Stimulated activated CD8-positive, alpha-beta memory T cell treated with anti-CD3 and anti-CD28 coated beads, Interleukin-2, amount 100 ng/mL, for 1 hour (primary cell): Measurements from ENCODE around the gene CNTD1.

ENCODE experiments used
- DNase-seq, 2 donors: peaks; one replicate each; pipeline ENCODE4 v3.0.0-alpha.2; 2020; ENCODE audit warnings: low read depth in 2 of 2

Gene CNTD1

DNA sequence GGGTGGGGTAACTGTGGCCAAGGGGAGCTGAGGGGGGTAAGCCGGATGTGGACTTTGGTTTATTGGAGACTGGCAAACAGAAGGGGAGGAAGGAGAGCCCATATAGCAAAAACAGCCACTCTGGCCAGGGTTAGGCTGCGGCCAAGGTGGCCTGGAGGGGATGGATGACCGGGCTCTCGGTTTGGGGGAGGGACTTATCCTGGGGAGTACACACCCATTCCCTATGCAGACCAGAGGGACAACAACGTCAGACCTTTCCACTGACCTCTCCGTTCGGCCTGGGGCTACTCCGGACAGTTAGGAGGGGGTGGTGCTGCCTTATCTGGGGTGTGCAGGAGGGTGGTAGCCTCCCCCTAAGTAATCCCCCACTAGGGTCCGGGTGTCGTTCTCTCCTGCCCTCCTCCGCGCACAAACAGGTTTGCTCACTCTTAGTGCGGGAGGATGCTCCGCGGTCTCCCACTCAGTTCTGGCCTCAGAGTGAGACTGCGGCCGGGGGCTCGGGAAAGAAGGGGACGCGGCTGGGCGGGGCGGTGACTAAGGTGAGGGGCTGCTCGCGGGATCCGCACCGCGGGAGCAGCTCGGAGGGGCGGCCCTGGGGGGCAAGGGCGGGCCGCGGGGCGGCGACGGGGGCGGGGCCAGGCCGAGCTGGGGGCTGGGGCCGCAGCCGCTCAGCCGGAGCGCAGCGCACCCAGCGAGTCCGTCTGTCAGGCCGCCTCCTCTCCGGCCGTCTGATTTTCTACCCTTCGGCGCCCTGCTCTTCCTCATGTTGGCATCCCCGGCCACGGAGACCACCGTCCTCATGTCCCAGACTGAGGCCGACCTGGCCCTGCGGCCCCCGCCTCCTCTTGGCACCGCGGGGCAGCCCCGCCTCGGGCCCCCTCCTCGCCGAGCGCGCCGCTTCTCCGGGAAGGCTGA is 18.5 kb upstream of the CNTD1 start, which contains the start of gene WNK4:
WNK4 (plus strand) TSS at position 675 of the 915 bp plus-strand sequence; CDS start at position 764, 89 bp downstream.
- DNase-seq = no peak

GRCh38 chr17:42780851-42781638 is 17.6 kb upstream of the CNTD1 start:
- no peak for DNase-seq

DNA sequence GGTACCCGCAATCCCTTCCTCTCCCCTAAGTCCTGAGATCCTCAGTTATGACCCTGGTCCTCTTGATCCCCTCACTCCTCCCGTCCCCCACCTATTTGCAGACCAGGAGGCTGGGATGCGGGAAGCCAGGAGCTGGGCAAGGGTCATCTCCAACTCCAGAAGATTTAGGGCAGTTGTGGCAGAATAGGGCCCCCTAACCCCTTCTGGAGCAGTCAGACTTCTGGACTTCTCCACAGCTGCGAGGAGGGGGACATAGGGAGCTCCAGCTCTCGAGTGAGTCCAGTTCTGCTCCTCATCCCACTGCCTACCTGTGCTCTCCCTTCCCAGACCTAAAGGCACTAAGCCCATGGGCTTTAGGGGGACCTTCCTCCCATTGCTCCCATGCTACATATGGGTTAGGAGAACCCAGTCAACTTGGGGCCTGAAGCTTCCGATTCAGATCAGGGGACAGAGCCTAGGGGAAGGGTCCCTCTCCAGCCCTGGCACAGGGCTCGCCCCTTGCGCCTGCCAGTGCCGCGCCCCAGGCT is 17.0 kb upstream of the CNTD1 start:
- no peak for DNase-seq

GRCh38 chr17:42782166-42783061 is 16.2 kb upstream of the CNTD1 start:
- DNase-seq = no peak

GRCh38 chr17:42783062-42783790 is 15.4 kb upstream of the CNTD1 start:
- DNase-seq = no peak

DNA sequence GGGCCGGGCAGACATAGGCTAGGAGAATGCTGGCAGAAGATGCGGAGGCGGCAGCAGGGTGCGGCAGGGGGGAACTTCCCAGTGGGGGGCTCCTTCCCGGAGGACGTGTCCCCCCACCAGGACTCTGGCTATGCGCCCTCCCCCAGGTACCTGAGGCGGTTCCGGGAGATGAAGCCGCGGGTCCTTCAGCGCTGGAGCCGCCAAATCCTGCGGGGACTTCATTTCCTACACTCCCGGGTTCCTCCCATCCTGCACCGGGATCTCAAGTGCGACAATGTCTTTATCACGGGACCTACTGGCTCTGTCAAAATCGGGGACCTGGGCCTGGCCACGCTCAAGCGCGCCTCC is 14.9 kb upstream of the CNTD1 start:
- no peak for DNase-seq

GRCh38 chr17:42784409-42784808 is 14.3 kb upstream of the CNTD1 start:
- no peak for DNase-seq

- no peak for DNase-seq
Observed at GRCh38 chr17:42784811-42785592, 13.7 kb upstream of the CNTD1 start.

DNA sequence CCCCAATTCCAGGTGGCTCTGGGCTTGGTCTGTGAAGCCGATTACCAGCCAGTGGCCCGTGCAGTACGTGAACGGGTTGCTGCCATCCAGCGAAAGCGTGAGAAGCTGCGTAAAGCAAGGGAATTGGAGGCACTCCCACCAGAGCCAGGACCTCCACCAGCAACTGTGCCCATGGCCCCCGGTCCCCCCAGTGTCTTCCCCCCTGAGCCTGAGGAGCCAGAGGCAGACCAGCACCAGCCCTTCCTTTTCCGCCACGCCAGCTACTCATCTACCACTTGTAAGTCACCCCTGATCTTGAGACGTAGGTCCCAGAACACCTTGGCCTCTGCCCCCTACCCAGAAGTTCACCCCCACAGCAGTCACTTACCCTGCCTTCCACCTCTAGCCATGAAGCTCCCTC is 11.4 kb upstream of the CNTD1 start:
- no peak for DNase-seq

GRCh38 chr17:42791948-42792347 is 6.7 kb upstream of the CNTD1 start:
- DNase-seq = no peak

DNA sequence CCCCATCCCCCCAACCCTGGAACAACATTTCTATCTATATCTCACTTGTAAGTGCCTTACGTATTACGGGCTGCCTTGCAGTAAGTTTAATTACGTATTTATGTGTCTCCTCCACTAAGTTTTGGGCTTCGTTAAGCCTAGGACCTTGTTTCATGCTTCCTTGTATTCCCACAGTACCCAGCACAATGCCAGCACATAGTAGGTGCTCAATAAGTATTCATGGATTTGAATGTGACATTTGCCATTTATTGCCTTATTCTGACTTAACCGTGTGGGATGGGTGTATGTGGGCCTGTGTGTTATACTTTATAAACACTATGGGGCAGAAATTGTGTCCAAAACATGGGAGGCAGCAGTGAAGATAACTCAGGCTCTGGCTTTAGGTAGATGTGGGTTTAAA is 6.1 kb upstream of the CNTD1 start:
- DNase-seq = no peak

DNA sequence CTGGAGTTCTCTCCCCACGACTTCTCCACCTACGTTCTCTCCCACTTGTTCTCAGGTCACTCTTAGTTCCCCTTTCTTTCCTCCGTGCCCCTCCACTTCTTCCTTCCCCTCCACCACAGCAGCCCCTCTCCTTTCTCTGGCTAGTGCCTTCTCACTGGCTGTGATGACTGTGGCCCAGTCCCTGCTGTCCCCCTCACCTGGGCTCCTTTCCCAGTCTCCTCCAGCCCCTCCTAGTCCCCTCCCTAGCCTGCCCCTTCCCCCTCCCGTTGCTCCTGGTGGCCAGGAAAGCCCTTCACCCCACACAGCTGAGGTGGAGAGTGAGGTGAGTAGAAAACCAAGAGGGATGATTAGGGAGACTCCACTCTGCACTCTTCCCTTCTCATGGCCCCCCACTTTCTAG is 3.6 kb upstream of the CNTD1 start:
- DNase-seq = no peak

DNA sequence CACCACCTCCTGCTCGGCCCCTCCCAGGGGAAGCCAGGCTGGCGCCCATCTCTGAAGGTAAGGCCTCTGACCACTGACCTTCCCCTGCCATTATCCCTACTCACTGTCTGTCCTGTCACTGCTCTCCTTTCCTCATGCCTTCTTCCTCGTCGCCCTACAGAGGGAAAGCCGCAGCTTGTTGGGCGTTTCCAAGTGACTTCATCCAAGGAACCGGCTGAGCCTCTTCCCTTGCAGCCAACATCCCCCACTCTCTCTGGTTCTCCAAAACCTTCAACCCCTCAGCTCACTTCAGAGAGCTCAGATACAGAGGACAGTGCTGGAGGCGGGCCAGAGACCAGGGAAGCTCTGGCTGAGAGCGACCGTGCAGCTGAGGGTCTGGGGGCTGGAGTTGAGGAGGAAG is 3.2 kb upstream of the CNTD1 start:
- DNase-seq = no peak

- DNase-seq = no peak
Observed at GRCh38 chr17:42796066-42796758, 2.4 kb upstream of the CNTD1 start.

- DNase-seq = no peak
Observed at GRCh38 chr17:42797067-42798007, 1.3 kb upstream of the CNTD1 start.

DNA sequence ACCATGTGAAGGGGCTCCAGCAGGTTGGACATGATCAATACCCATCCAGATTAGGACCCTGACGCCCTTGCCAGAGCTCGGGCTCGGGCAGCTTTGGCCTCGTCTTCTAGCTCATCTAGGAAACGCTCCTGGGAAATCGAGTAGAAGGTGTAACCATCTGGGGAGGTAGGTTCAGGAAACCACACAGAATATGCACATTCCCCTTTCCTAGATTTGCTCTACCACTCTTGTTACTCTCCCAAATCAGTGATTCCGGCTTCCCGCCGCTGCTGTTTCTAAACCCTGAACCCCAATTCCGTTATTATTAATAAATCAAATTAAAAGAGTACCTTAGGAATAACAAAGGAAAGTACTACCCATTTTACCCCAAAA is 664 bp upstream of the CNTD1 start:
- no peak for DNase-seq

- no peak for DNase-seq
Observed at GRCh38 chr17:42803074-42803883, 4.6 kb downstream of the CNTD1 start.

GRCh38 chr17:42804918-42805367 is 6.3 kb downstream of the CNTD1 start:
- DNase-seq = no peak
